HG02885 (cell line): ENCODE results near the gene IRS1.

Source experiments
- ATAC-seq: cut with Tn5 transposase; IDR thresholded peaks from one replicate; pipeline ENCODE4 v1.9.1; 2021; ENCODE audit warnings: mild to moderate bottlenecking; ENCODE audit not compliant: unreplicated experiment, poor library complexity

The IRS1 gene

GRCh38 chr2:226763320-226763719, 36.3 kb downstream of the IRS1 start:
- ATAC-seq = no peak

GRCh38 chr2:226761195-226761583, 38.4 kb downstream of the IRS1 start:
- ATAC-seq = no peak

GRCh38 chr2:226760412-226761194, 39.0 kb downstream of the IRS1 start:
- ATAC-seq = no peak

GRCh38 chr2:226759768-226760167, 39.9 kb downstream of the IRS1 start:
- no peak for ATAC-seq

GRCh38 chr2:226758921-226759640, 40.5 kb downstream of the IRS1 start:
- no peak for ATAC-seq

- no peak for ATAC-seq
Observed at GRCh38 chr2:226756131-226756530, 43.5 kb downstream of the IRS1 start.

- ATAC-seq = no peak
Observed at GRCh38 chr2:226755631-226756030, 44.0 kb downstream of the IRS1 start.

- ATAC-seq = no peak
Observed at GRCh38 chr2:226754821-226755604, 44.6 kb downstream of the IRS1 start.

GRCh38 chr2:226752887-226753286, 46.7 kb downstream of the IRS1 start:
- no peak for ATAC-seq

- no peak for ATAC-seq
Observed at GRCh38 chr2:226747288-226747687, 52.3 kb downstream of the IRS1 start.

GRCh38 chr2:226746196-226746800, 53.3 kb downstream of the IRS1 start:
- ATAC-seq = no peak

- no peak for ATAC-seq
Observed at GRCh38 chr2:226743915-226744314, 55.7 kb downstream of the IRS1 start.

GRCh38 chr2:226742347-226742746, 57.3 kb downstream of the IRS1 start:
- no peak for ATAC-seq

- no peak for ATAC-seq
Observed at GRCh38 chr2:226740039-226740648, 59.5 kb downstream of the IRS1 start.

GRCh38 chr2:226739545-226740030, 60.0 kb downstream of the IRS1 start:
- no peak for ATAC-seq

GRCh38 chr2:226738821-226739544, 60.6 kb downstream of the IRS1 start:
- ATAC-seq = no peak

- ATAC-seq = no peak
Observed at GRCh38 chr2:226738191-226738820, 61.3 kb downstream of the IRS1 start.

GRCh38 chr2:226736382-226736781, 63.2 kb downstream of the IRS1 start:
- ATAC-seq = no peak
